Measurements from ENCODE around the gene DOCK4.

DOCK4 gene

GRCh38 chr7:111864291-111864976 is 341.8 kb downstream of the DOCK4 start:
- no peak overlapping the region for H3K27ac ChIP-seq (replicated peaks)
- no peak overlapping the region for H3K4me3 ChIP-seq (replicated peaks; ENCODE audit: insufficient read depth, low read length)
- no peaks in the 10 kb centered on the region for H3K27me3 ChIP-seq (ENCODE audit: insufficient read depth, poor library complexity, severe bottlenecking)
- TF ChIP-seq CTCF (IDR thresholded peaks at IDR 0.05; ENCODE audit: insufficient read depth, low read length) (no peak), REST (IDR thresholded peaks at IDR 0.05; ENCODE audit: insufficient replicate concordance, low read depth) (no peak), GABPA (IDR thresholded peaks at IDR 0.05; ENCODE audit: low read depth) (no peak), SPI1 (IDR thresholded peaks at IDR 0.05; ENCODE audit: borderline replicate concordance, low read depth) (no peak), POLR2AphosphoS5 (IDR thresholded peaks at IDR 0.05; ENCODE audit: low read depth) (no peak)
- DNase-seq (ENCODE audit: low read depth in 1 of 2, low spot score in 1 of 2), result no peak

GRCh38 chr7:111863269-111863668 is 342.9 kb downstream of the DOCK4 start:
- TF ChIP-seq REST (IDR thresholded peaks at IDR 0.05; ENCODE audit: insufficient replicate concordance, low read depth) (no peak), SPI1 (IDR thresholded peaks at IDR 0.05; ENCODE audit: borderline replicate concordance, low read depth) (no peak), CTCF (IDR thresholded peaks at IDR 0.05; ENCODE audit: insufficient read depth, low read length) (no peak), GABPA (IDR thresholded peaks at IDR 0.05; ENCODE audit: low read depth) (no peak), POLR2AphosphoS5 (IDR thresholded peaks at IDR 0.05; ENCODE audit: low read depth) (no peak)
- Histone ChIP-seq H3K4me3 (replicated peaks; ENCODE audit: insufficient read depth, low read length) (no peak overlapping the region), H3K27me3 (ENCODE audit: insufficient read depth, poor library complexity, severe bottlenecking) (no peaks in the 10 kb centered on the region), H3K27ac (replicated peaks) (no peak overlapping the region)
- no peak for DNase-seq (ENCODE audit: low read depth in 1 of 2, low spot score in 1 of 2)

GRCh38 chr7:111860248-111860647 is 346.0 kb downstream of the DOCK4 start:
- no peak overlapping the region for H3K4me3 ChIP-seq (replicated peaks; ENCODE audit: insufficient read depth, low read length)
- no peaks in the 10 kb centered on the region for H3K27me3 ChIP-seq (ENCODE audit: insufficient read depth, poor library complexity, severe bottlenecking)
- DNase-seq (ENCODE audit: low read depth in 1 of 2, low spot score in 1 of 2), result no peak
- TF ChIP-seq REST (IDR thresholded peaks at IDR 0.05; ENCODE audit: insufficient replicate concordance, low read depth) (no peak), GABPA (IDR thresholded peaks at IDR 0.05; ENCODE audit: low read depth) (no peak), SPI1 (IDR thresholded peaks at IDR 0.05; ENCODE audit: borderline replicate concordance, low read depth) (no peak), POLR2AphosphoS5 (IDR thresholded peaks at IDR 0.05; ENCODE audit: low read depth) (no peak), CTCF (IDR thresholded peaks at IDR 0.05; ENCODE audit: insufficient read depth, low read length) (no peak)
- no peak overlapping the region for H3K27ac ChIP-seq (replicated peaks)
